Activated gamma-delta T cell treated with Interleukin-2 at 50 U/mL for 16 hours (primary cell): Measurements from ENCODE around the gene STK24.
"Not testable (repeated sequence)": the region's sequence is repeated elsewhere in the genome, so short reads cannot be mapped to it uniquely, and the experiment has no call there.

Source experiments
- DNase-seq: peaks from one replicate; pipeline ENCODE4 v3.0.0-alpha.2; 2020

STK24 gene

GRCh38 chr13:98581971-98582702 lies 5.2 kb upstream of the STK24 start:
- no peak for DNase-seq

GRCh38 chr13:98581381-98581780 lies 4.5 kb upstream of the STK24 start:
- no peak for DNase-seq

GRCh38 chr13:98580420-98580819 lies 3.5 kb upstream of the STK24 start:
- no peak for DNase-seq

- no peak for DNase-seq
Measured at GRCh38 chr13:98577836-98578285, 954 bp upstream of the STK24 start.

- peak; percentile 46 for DNase-seq
Measured at GRCh38 chr13:98576200-98576945, 534 bp downstream of the STK24 start.

GRCh38 chr13:98575904-98576199 lies 1.1 kb downstream of the STK24 start:
- no peak for DNase-seq

- no peak for DNase-seq
Measured at GRCh38 chr13:98575009-98575903, 1.7 kb downstream of the STK24 start.

- no peak for DNase-seq
Measured at GRCh38 chr13:98571955-98572662, 4.8 kb downstream of the STK24 start.

- DNase-seq: no peak
Measured at GRCh38 chr13:98570929-98571372, 6.0 kb downstream of the STK24 start.

GRCh38 chr13:98569494-98570367 lies 7.2 kb downstream of the STK24 start:
- DNase-seq: not testable (repeated sequence)

GRCh38 chr13:98568918-98569317 lies 8.0 kb downstream of the STK24 start:
- DNase-seq: no peak

GRCh38 chr13:98567140-98567539 lies 9.8 kb downstream of the STK24 start:
- DNase-seq: no peak

GRCh38 chr13:98565726-98566565 lies 11.0 kb downstream of the STK24 start:
- DNase-seq: no peak

GRCh38 chr13:98564204-98564603 lies 12.7 kb downstream of the STK24 start:
- no peak for DNase-seq

- peak; percentile 40 for DNase-seq
Measured at GRCh38 chr13:98563071-98563470, 13.8 kb downstream of the STK24 start.

GRCh38 chr13:98559169-98559568 lies 17.7 kb downstream of the STK24 start:
- no peak for DNase-seq

GRCh38 chr13:98557937-98558792 lies 18.7 kb downstream of the STK24 start:
- DNase-seq: no peak

- no peak for DNase-seq
Measured at GRCh38 chr13:98556968-98557631, 19.8 kb downstream of the STK24 start.

GRCh38 chr13:98556142-98556816 lies 20.6 kb downstream of the STK24 start:
- no peak for DNase-seq
